Measurements from ENCODE around the gene ATP2C2.
"Not testable (repeated sequence)": the region's sequence is repeated elsewhere in the genome, so short reads cannot be mapped to it uniquely, and the experiment has no call there.

The ATP2C2 gene

GRCh38 chr16:84340325-84341040 is 27.9 kb upstream of the ATP2C2 start:
- DNase-seq: no peak

- DNase-seq: no peak
Measured at GRCh38 chr16:84341528-84342295, 26.6 kb upstream of the ATP2C2 start.

- not testable (repeated sequence) for DNase-seq
Measured at GRCh38 chr16:84343800-84344199, 24.5 kb upstream of the ATP2C2 start.

GRCh38 chr16:84344781-84345180 is 23.6 kb upstream of the ATP2C2 start:
- no peak for DNase-seq

GRCh38 chr16:84347161-84347560 is 21.2 kb upstream of the ATP2C2 start:
- no peak for DNase-seq

GRCh38 chr16:84348386-84348888 is 19.9 kb upstream of the ATP2C2 start:
- no peak for DNase-seq

- no peak for DNase-seq
Measured at GRCh38 chr16:84349862-84350684, 18.3 kb upstream of the ATP2C2 start.

- no peak for DNase-seq
Measured at GRCh38 chr16:84350685-84351400, 17.5 kb upstream of the ATP2C2 start.

- DNase-seq: no peak
Measured at GRCh38 chr16:84351630-84352029, 16.7 kb upstream of the ATP2C2 start.

GRCh38 chr16:84354306-84354705 is 14.0 kb upstream of the ATP2C2 start:
- DNase-seq: no peak

GRCh38 chr16:84355149-84355548 is 13.2 kb upstream of the ATP2C2 start:
- DNase-seq: no peak

- no peak for DNase-seq
Measured at GRCh38 chr16:84356176-84356575, 12.2 kb upstream of the ATP2C2 start.

- DNase-seq: no peak
Measured at GRCh38 chr16:84356591-84357116, 11.7 kb upstream of the ATP2C2 start.

- no peak for DNase-seq
Measured at GRCh38 chr16:84357191-84357651, 11.1 kb upstream of the ATP2C2 start.

GRCh38 chr16:84358601-84359295 is 9.6 kb upstream of the ATP2C2 start:
- DNase-seq: no peak

GRCh38 chr16:84359326-84359725 is 9.0 kb upstream of the ATP2C2 start:
- no peak for DNase-seq

- DNase-seq: peak; percentile 52
Measured at GRCh38 chr16:84360170-84360569, 8.2 kb upstream of the ATP2C2 start.

- no peak for DNase-seq
Measured at GRCh38 chr16:84360748-84361147, 7.6 kb upstream of the ATP2C2 start.

- no peak for DNase-seq
Measured at GRCh38 chr16:84361546-84361945, 6.8 kb upstream of the ATP2C2 start.

- no peak for DNase-seq
Measured at GRCh38 chr16:84362471-84362941, 5.8 kb upstream of the ATP2C2 start.

- DNase-seq: no peak
Measured at GRCh38 chr16:84366208-84366607, 2.1 kb upstream of the ATP2C2 start.

GRCh38 chr16:84367297-84367680 is 1.0 kb upstream of the ATP2C2 start:
- DNase-seq: no peak
